OCI-LY3 (cell line): ENCODE results near the gene DNHD1.

Experiments
- EZH2phosphoT487 ChIP-seq: fragments of 200-600 bp; shearing (Covaris generic); IDR thresholded peaks from 2 replicates; pipeline ENCODE4 v1.6.1; 2018; ENCODE audit warnings: antibody characterized with exemption, mixed run types, low read depth
- TF ChIP-seq, protein P1 (sequence below): fragments of 200-600, 300-600 bp; sonication (generic); IDR thresholded peaks from 2 replicates; pipeline ENCODE4 v1.5.1; 2014; ENCODE audit warnings: antibody characterized with exemption, low read length, low read depth

DNA sequence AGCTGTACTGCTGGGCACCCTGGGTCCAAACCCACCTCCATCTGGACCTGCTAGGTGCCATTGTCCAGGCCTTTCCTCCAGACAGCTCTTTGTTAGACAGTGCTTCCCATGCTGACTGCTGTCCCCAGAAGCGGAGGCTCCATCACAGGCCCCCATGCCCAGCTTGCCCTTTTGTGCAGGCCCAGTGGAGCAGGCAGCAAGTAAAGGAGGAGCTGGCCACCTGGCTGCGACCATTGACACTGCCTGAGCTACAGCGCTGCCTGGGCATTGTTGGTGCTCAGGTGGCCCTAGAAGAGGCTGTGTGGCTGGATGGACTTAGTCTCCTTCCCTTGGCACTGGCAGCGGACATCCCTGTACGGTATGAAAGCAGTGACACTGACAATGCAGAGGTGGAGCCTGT is 1.5 kb downstream of the DNHD1 start:
- TF ChIP-seq, protein P1, sequence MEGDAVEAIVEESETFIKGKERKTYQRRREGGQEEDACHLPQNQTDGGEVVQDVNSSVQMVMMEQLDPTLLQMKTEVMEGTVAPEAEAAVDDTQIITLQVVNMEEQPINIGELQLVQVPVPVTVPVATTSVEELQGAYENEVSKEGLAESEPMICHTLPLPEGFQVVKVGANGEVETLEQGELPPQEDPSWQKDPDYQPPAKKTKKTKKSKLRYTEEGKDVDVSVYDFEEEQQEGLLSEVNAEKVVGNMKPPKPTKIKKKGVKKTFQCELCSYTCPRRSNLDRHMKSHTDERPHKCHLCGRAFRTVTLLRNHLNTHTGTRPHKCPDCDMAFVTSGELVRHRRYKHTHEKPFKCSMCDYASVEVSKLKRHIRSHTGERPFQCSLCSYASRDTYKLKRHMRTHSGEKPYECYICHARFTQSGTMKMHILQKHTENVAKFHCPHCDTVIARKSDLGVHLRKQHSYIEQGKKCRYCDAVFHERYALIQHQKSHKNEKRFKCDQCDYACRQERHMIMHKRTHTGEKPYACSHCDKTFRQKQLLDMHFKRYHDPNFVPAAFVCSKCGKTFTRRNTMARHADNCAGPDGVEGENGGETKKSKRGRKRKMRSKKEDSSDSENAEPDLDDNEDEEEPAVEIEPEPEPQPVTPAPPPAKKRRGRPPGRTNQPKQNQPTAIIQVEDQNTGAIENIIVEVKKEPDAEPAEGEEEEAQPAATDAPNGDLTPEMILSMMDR = no peak
- TF ChIP-seq EZH2phosphoT487 = no peak
